ENCODE measurements around the gene CDK17. TPM values are rescaled to one million over a fixed set of nuclear protein-coding genes. Genes with fewer than 3 reads are reported as not detected.
A peak's percentile ranks its signal among the peaks of the same experiment; 100 is the strongest.
"Not testable (repeated sequence)": the region's sequence is repeated elsewhere in the genome, so short reads cannot be mapped to it uniquely, and the experiment has no call there.

The CDK17 gene
- total RNA-seq, 2 experiments from 2014 or later, result 51.7 to 60.6 TPM

DNA sequence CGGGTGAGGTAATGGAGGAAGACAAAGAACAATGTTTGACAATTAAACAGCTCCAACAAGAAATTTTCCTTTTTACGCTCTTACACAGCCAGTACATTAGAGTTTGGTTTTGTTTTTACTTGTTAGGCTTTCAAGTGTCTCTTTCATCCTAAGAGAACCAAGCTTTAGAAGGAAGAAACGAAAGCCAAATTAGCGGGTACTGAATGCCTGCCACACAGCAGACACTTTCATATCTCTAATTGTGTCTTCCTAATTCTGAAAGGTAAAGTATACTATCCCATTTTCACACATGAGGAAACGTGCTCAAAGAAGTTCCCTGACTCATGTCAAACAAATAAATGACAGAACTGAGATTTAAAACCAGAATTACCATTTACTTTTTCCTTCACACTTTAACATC, 65.0 kb downstream of the CDK17 start:
- Mint-ChIP-seq H3K4me1 (peaks cover 27% of the 10 kb centered on the region), H3K9me3 (peaks cover 8% of the 10 kb centered on the region), H3K36me3 (peaks cover 30% of the 10 kb centered on the region), H3K27ac (peak overlapping the region; percentile 76), H3K27me3 (no peaks in the 10 kb centered on the region), H3K4me3 (peak overlapping the region; percentile 72)
- POLR2A ChIA-PET, result interaction anchor here (0.8 to 2.1 kb wide), 4 partner anchors 16 to 64 kb away, joined by 3 to 12 read pairs (median 4); partner anchors contain the start of gene CDK17
- DNase-seq (no peak), ATAC-seq (ENCODE audit: low read depth) (peak; percentile 80)

DNA sequence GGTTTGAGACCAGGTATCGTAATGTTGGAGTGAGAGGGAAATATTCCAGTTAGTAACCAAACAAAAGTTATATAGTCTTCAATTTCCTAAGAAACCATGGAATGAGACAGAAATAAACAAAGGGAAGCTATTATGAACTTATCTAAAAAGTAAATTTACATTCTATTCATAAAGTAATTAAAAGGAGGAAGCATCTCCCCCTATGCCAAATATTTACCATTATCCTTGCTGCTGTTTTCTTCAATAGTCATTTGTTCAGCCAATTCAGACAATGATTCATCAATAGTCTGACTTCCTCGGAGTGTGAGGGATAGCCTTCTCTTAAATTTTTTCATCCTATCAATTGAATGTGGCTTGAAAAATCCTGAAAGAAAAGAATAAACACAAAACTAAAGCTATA, 65.7 kb downstream of the CDK17 start:
- POLR2A ChIA-PET, result interaction anchor here (0.8 to 1.3 kb wide), 2 partner anchors 17 to 44 kb away, joined by 3 read pairs; no protein-coding TSS in a partner anchor
- DNase-seq (no peak), ATAC-seq (ENCODE audit: low read depth) (no peak)
- Mint-ChIP-seq H3K4me3 (no peak overlapping the region), H3K36me3 (peaks cover 30% of the 10 kb centered on the region), H3K9me3 (peaks cover 8% of the 10 kb centered on the region), H3K4me1 (peaks cover 29% of the 10 kb centered on the region), H3K27me3 (no peaks in the 10 kb centered on the region), H3K27ac (no peak overlapping the region)

DNA sequence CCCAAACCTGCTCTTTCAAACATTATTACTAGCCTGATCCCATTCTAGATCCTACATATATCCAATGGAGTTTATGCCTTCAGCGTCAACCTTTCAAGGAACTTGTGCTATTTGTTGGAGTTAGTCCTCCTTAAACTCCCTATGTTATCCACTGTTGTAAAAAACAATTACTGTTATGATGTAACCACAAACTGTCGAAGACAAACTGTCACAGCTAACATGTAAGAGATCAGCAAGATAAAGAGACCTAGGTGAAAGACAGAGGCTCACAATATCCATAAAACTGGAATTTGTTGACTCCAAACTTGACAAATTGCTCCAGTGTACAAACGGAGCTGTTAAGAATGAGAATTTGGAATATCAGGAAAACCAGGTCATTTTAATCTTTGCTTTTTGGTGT, 70.7 kb downstream of the CDK17 start:
- Mint-ChIP-seq H3K4me3 (no peak overlapping the region), H3K9me3 (no peaks in the 10 kb centered on the region), H3K36me3 (peaks cover 36% of the 10 kb centered on the region), H3K27me3 (no peaks in the 10 kb centered on the region), H3K4me1 (peaks cover 31% of the 10 kb centered on the region), H3K27ac (no peak overlapping the region)
- POLR2A ChIA-PET, result no interaction called here
- DNase-seq (no peak), ATAC-seq (ENCODE audit: low read depth) (no peak)

GRCh38 chr12:96329018-96329417, 71.2 kb downstream of the CDK17 start:
- H3K27ac Mint-ChIP-seq, result no peak overlapping the region
- H3K4me1 Mint-ChIP-seq, result peaks cover 28% of the 10 kb centered on the region
- no peaks in the 10 kb centered on the region for H3K27me3 Mint-ChIP-seq
- H3K36me3 Mint-ChIP-seq, result peaks cover 38% of the 10 kb centered on the region
- no peak for ATAC-seq (ENCODE audit: low read depth)
- H3K9me3 Mint-ChIP-seq, result no peaks in the 10 kb centered on the region
- POLR2A ChIA-PET, result no interaction called here
- DNase-seq, result no peak
- H3K4me3 Mint-ChIP-seq, result no peak overlapping the region

GRCh38 chr12:96327889-96328288, 72.3 kb downstream of the CDK17 start:
- Mint-ChIP-seq H3K9me3 (no peaks in the 10 kb centered on the region), H3K27me3 (no peaks in the 10 kb centered on the region), H3K27ac (no peak overlapping the region), H3K36me3 (peaks cover 41% of the 10 kb centered on the region), H3K4me1 (peaks cover 23% of the 10 kb centered on the region), H3K4me3 (no peak overlapping the region)
- DNase-seq (no peak), ATAC-seq (ENCODE audit: low read depth) (no peak)
- POLR2A ChIA-PET, result no interaction called here

DNA sequence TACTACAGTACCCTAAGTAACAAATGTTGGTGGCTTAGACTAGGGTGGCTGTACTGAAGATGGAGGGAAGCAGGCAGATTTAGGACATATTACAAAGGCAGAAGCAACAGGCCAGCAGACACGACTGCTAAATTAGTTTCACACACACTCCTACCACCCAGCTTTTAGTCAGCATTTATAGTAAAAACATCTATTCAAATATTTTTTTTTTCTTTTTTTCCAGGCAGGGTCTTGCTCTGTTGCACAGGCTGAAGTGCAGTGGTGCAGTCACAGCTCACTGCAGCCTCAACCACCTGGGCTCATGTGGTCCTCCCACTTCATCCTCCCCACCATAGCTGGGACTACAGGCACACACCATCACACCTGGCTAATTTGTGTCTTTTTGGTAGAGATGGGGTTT, 72.9 kb downstream of the CDK17 start:
- Mint-ChIP-seq H3K9me3 (peaks cover 1% of the 10 kb centered on the region), H3K4me1 (peaks cover 23% of the 10 kb centered on the region), H3K27ac (no peak overlapping the region), H3K27me3 (no peaks in the 10 kb centered on the region), H3K36me3 (peaks cover 45% of the 10 kb centered on the region), H3K4me3 (no peak overlapping the region)
- POLR2A ChIA-PET, result no interaction called here
- ATAC-seq (ENCODE audit: low read depth), result no peak
- DNase-seq, result no peak

DNA sequence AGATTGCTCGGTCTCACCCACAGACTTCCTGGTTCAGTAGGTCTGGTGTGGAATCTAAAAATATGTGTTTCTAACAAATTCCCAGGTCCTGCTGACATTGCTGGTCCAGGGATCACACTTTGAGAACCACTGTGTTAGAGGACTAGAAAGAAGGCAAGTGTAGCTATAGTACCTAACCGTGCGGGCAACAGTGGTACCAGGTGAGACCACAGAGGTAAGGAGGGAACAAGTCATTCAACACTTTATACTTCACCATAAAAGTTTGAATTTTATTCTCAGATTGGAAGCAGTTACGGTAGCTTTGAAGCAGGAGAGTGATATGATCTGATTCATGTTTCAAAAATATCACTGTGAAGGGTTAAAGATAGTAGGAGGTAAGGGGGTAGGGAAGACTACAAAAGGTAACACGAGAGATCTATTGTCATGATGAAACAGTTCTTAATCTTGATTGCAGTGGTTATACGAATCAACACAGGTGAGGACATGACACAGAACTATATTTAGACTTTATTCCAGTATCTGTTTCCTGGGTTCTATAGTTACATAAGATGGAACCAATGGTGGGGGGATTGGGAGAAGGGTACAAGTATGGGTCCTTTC, 73.5 kb downstream of the CDK17 start:
- ATAC-seq (ENCODE audit: low read depth) (peak; percentile 36), DNase-seq (no peak)
- no peaks in the 10 kb centered on the region for H3K27me3 Mint-ChIP-seq
- peaks cover 23% of the 10 kb centered on the region for H3K4me1 Mint-ChIP-seq
- peaks cover 5% of the 10 kb centered on the region for H3K9me3 Mint-ChIP-seq
- H3K4me3 Mint-ChIP-seq, result no peak overlapping the region
- H3K36me3 Mint-ChIP-seq, result peaks cover 51% of the 10 kb centered on the region
- no peak overlapping the region for H3K27ac Mint-ChIP-seq
- POLR2A ChIA-PET, result no interaction called here

- Mint-ChIP-seq H3K27me3 (no peaks in the 10 kb centered on the region), H3K36me3 (peaks cover 44% of the 10 kb centered on the region), H3K4me1 (peaks cover 16% of the 10 kb centered on the region), H3K9me3 (peaks cover 5% of the 10 kb centered on the region), H3K27ac (no peak overlapping the region), H3K4me3 (no peak overlapping the region)
- POLR2A ChIA-PET, result no interaction called here
- ATAC-seq (ENCODE audit: low read depth) (no peak), DNase-seq (no peak)
Observed at GRCh38 chr12:96323906-96324305, 76.3 kb downstream of the CDK17 start.

DNA sequence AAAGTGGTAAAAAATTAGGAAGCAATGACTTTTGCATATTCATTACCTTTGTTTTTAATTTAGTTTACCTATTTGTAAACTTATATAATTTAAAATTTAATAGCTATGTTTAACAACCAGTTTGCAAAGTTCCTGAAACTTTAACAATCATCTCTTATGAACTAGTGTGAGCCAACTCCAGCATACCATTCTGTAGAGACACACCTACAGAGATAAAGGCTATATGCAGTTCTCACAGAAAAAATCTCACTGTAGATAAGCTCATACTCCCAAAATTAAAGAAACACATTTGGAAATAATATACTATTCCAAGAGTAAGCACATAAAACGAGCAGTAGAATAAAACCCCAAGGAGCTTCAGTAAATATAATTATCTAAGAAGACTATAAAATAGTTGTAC, 77.5 kb downstream of the CDK17 start:
- ATAC-seq (ENCODE audit: low read depth) (no peak), DNase-seq (no peak)
- Mint-ChIP-seq H3K36me3 (peaks cover 41% of the 10 kb centered on the region), H3K4me1 (peaks cover 12% of the 10 kb centered on the region), H3K4me3 (no peak overlapping the region), H3K27ac (no peak overlapping the region), H3K9me3 (peaks cover 5% of the 10 kb centered on the region), H3K27me3 (no peaks in the 10 kb centered on the region)
- POLR2A ChIA-PET, result interaction anchor here (0.6 kb wide), 1 partner anchor 216 kb away, joined by 5 read pairs; no protein-coding TSS in a partner anchor

GRCh38 chr12:96321941-96322340, 78.3 kb downstream of the CDK17 start:
- ATAC-seq (ENCODE audit: low read depth), result no peak
- Mint-ChIP-seq H3K27ac (no peak overlapping the region), H3K27me3 (no peaks in the 10 kb centered on the region), H3K4me1 (peaks cover 8% of the 10 kb centered on the region), H3K4me3 (no peak overlapping the region), H3K36me3 (peaks cover 37% of the 10 kb centered on the region), H3K9me3 (peaks cover 5% of the 10 kb centered on the region)
- DNase-seq, result no peak
- POLR2A ChIA-PET, result no interaction called here

DNA sequence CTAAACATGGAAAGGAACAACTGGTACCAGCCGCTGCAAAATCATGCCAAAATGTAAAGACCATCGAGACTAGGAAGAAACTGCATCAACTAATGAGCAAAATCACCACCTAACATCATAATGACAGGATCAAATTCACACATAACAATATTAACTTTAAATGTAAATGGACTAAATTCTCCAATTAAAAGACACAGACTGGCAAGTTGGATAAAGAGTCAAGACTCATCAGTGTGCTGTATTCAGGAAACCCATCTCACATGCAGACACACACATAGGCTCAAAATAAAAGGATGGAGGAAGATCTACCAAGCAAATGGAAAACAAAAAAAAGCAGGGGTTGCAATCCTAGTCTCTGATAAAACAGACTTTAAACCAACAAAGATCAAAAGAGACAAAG, 82.4 kb downstream of the CDK17 start:
- DNase-seq; H3K4me1 Mint-ChIP-seq; ATAC-seq (ENCODE audit: low read depth); H3K27me3 Mint-ChIP-seq; H3K4me3 Mint-ChIP-seq; H3K9me3 Mint-ChIP-seq; POLR2A ChIA-PET; H3K27ac Mint-ChIP-seq: not testable (repeated sequence)
- peaks cover 12% of the 10 kb centered on the region for H3K36me3 Mint-ChIP-seq

GRCh38 chr12:96315741-96316481, 84.3 kb downstream of the CDK17 start:
- peak; percentile 50 for ATAC-seq (ENCODE audit: low read depth)
- H3K4me1 Mint-ChIP-seq, H3K27me3 Mint-ChIP-seq, H3K9me3 Mint-ChIP-seq, H3K36me3 Mint-ChIP-seq: not testable (repeated sequence)
- Mint-ChIP-seq H3K4me3 (peak overlapping the region; percentile 85), H3K27ac (peak overlapping the region; percentile 79)
- POLR2A ChIA-PET, result interaction anchor here (1.7 kb wide), 1 partner anchor 84 kb away, joined by 9 read pairs; the partner anchor contains the start of gene CDK17
- DNase-seq, result peak; percentile 54

DNA sequence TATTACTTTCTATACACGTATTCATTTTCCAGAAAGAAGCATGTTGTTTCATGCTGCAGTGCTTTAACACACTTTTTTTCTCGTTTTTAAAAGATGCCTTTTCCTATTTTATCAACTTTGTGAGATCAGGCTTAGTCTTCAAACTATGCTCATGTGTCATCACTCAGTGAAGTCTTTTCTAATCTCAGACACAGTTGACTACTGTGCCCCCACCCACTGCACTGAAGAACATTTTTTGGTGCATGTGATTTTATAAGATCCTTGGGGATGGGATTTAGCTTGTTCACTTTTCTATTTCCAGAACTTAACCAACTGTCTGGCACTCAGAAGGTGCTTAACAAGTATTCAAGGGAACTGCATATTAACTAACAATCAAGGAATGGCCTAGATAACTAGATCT, 85.5 kb downstream of the CDK17 start:
- Mint-ChIP-seq H3K9me3 (no peaks in the 10 kb centered on the region), H3K36me3 (peaks cover 9% of the 10 kb centered on the region), H3K4me3 (no peak overlapping the region), H3K27ac (no peak overlapping the region), H3K4me1 (peaks cover 5% of the 10 kb centered on the region), H3K27me3 (no peaks in the 10 kb centered on the region)
- ATAC-seq (ENCODE audit: low read depth) (no peak), DNase-seq (no peak)
- POLR2A ChIA-PET, result no interaction called here

GRCh38 chr12:96313606-96314005, 86.6 kb downstream of the CDK17 start:
- ATAC-seq (ENCODE audit: low read depth), result no peak
- H3K27ac Mint-ChIP-seq, result no peak overlapping the region
- no peak overlapping the region for H3K4me3 Mint-ChIP-seq
- no peaks in the 10 kb centered on the region for H3K27me3 Mint-ChIP-seq
- H3K36me3 Mint-ChIP-seq, result peaks cover 11% of the 10 kb centered on the region
- peaks cover 6% of the 10 kb centered on the region for H3K4me1 Mint-ChIP-seq
- H3K9me3 Mint-ChIP-seq, result no peaks in the 10 kb centered on the region
- no peak for DNase-seq
- POLR2A ChIA-PET, result no interaction called here
